HUDEP-2 (cell line): ENCODE data around the gene TWF2.

ENCODE experiments used
- DNase-seq, 76 experiments: peaks; one replicate each; lab custom pipeline; 2025; ENCODE audit not compliant: unreplicated experiment in 76 of 76; lab: John Stamatoyannopoulos, UW

The TWF2 gene

GRCh38 chr3:52208556-52208955 lies 30.4 kb downstream of the TWF2 start:
- DNase-seq = no peak

GRCh38 chr3:52205727-52206372 lies 33.1 kb downstream of the TWF2 start:
- no peak for DNase-seq

- DNase-seq = no peak
Measured at GRCh38 chr3:52204337-52205073, 34.5 kb downstream of the TWF2 start.

- DNase-seq = no peak
Measured at GRCh38 chr3:52203701-52204100, 35.3 kb downstream of the TWF2 start.

GRCh38 chr3:52202384-52203077 lies 36.4 kb downstream of the TWF2 start:
- no peak for DNase-seq

GRCh38 chr3:52200981-52201679 lies 37.8 kb downstream of the TWF2 start:
- no peak for DNase-seq

GRCh38 chr3:52198643-52199608 lies 40.0 kb downstream of the TWF2 start:
- DNase-seq = no peak

- peak in 72 of 76 experiments; percentile 50 to 94 (median 84) for DNase-seq
Measured at GRCh38 chr3:52197842-52198625, 40.9 kb downstream of the TWF2 start, which contains the start of gene ALAS1. ALAS1 (plus strand) TSS chr3:52198160; CDS start chr3:52199242, 1,082 bp downstream.

- no peak for DNase-seq
Measured at GRCh38 chr3:52197499-52197841, 41.5 kb downstream of the TWF2 start.

- peak in 9 of 76 experiments; percentile 5 to 40 (median 10) for DNase-seq
Measured at GRCh38 chr3:52196977-52197376, 42.0 kb downstream of the TWF2 start.

- DNase-seq = no peak
Measured at GRCh38 chr3:52195823-52196331, 43.1 kb downstream of the TWF2 start.

GRCh38 chr3:52195291-52195597 lies 43.7 kb downstream of the TWF2 start:
- no peak for DNase-seq

GRCh38 chr3:52194485-52195290 lies 44.3 kb downstream of the TWF2 start:
- DNase-seq = peak in 18 of 76 experiments; percentile 10 to 50 (median 28)

- DNase-seq = peak in 19 of 76 experiments; percentile 7 to 47 (median 26)
Measured at GRCh38 chr3:52193065-52193464, 45.9 kb downstream of the TWF2 start.

GRCh38 chr3:52191663-52192062 lies 47.3 kb downstream of the TWF2 start:
- no peak for DNase-seq

GRCh38 chr3:52190294-52191074 lies 48.5 kb downstream of the TWF2 start:
- DNase-seq = peak in 2 of 76 experiments; percentile 22 to 35

- DNase-seq = peak in 1 of 76 experiments; percentile 7
Measured at GRCh38 chr3:52188556-52188955, 50.4 kb downstream of the TWF2 start.
